Measurements from ENCODE around the gene DOCK6.

DNA sequence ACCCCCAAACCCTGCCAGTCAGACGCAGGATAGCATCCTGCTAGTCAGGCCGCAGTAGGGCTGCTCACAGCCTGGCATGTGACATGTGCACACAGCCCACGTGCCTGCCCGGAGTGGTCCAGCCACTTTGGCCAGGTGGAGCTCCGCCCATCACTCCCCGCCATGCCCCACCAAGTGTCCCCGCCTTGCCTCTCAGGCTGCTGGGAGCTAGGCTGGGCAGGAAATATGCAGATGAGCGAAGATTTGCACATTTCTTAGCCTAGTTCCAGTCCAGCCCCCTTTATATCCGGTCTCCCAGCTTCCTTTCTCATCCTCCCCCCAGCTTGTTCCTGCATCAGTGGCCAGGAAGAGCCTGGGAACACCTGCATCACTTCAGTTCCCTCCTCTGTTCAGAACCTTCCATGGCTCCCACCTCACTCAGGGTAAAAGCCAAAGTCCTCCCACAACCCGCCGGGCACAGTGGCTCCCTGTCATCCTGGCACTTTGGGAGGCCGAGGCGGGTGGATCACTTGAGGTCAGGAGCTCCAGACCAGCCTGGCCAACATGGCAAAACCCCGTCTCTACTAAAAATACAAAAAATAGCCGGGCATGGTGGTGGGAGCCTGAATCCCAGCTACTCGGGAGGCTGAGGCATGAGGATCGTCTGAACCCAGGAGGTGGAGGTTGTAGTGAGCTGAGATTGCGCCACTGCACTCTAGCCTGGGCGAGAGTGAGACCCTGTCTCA is 2.3 kb upstream of the DOCK6 start:
- TF ChIP-seq CTCF (IDR thresholded peaks at IDR 0.05) (no peak), TCF7 (CRISPR knock-in tag; IDR thresholded peaks at IDR 0.05; ENCODE audit: low read depth) (no peak), GABPB1 (CRISPR knock-in tag; IDR thresholded peaks at IDR 0.05) (peak; percentile 35), NR2C2 (CRISPR knock-in tag; IDR thresholded peaks at IDR 0.05) (no peak), USF1 (CRISPR knock-in tag; IDR thresholded peaks at IDR 0.05) (peak; percentile 70; the same call in 1 of the 2 replicates), MAX (CRISPR knock-in tag; IDR thresholded peaks at IDR 0.05) (peak; percentile 71; the same call in 1 of the 2 replicates), SP1 (CRISPR knock-in tag; conservative IDR thresholded peaks at IDR 0.05) (0 out of 2 replicates have a peak, but pooled peaks have one; percentile 33), JUN (CRISPR knock-in tag; IDR thresholded peaks at IDR 0.05) (no peak)
- TF ChIP-seq, protein P1, sequence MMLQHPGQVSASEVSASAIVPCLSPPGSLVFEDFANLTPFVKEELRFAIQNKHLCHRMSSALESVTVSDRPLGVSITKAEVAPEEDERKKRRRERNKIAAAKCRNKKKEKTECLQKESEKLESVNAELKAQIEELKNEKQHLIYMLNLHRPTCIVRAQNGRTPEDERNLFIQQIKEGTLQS (CRISPR knock-in tag; conservative IDR thresholded peaks at IDR 0.05) = no peak
- TF ChIP-seq, protein P2, sequence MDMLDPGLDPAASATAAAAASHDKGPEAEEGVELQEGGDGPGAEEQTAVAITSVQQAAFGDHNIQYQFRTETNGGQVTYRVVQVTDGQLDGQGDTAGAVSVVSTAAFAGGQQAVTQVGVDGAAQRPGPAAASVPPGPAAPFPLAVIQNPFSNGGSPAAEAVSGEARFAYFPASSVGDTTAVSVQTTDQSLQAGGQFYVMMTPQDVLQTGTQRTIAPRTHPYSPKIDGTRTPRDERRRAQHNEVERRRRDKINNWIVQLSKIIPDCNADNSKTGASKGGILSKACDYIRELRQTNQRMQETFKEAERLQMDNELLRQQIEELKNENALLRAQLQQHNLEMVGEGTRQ (CRISPR knock-in tag; IDR thresholded peaks at IDR 0.05) = peak; percentile 79

Measured in WTC11 (cell line).